Activated gamma-delta T cell treated with Interleukin-2 at 50 U/mL for 16 hours (primary cell): ENCODE measurements around the gene SPTBN5.

Source experiments
- DNase-seq: peaks from one replicate; pipeline ENCODE4 v3.0.0-alpha.2; 2020

The SPTBN5 gene

GRCh38 chr15:41843571-41843970 lies 50.3 kb downstream of the SPTBN5 start:
- DNase-seq = no peak

DNA sequence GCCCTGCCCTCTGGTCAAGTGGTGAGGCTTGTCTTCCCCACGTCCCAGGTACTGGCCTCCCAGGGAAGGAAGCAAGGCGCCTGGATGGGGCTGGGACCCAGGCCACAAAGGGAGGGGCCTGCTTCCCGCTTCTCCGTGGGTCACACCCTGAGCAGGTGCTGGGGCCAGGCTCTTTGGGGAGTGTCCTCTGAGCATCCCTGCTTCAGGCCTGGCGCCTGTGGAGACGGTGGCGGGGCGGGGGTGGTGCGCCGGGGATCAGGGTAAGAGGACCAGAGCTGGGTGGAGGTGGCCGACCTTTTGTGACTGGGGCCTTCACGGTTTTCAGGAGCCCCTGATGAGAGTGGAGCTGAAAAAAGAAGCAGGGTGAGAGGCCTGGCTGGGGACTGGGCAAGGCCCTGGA lies 51.6 kb downstream of the SPTBN5 start:
- DNase-seq = no peak

GRCh38 chr15:41841131-41841530 lies 52.7 kb downstream of the SPTBN5 start:
- no peak for DNase-seq

GRCh38 chr15:41840673-41841072 lies 53.2 kb downstream of the SPTBN5 start:
- DNase-seq = no peak

GRCh38 chr15:41839781-41840491 lies 53.9 kb downstream of the SPTBN5 start:
- no peak for DNase-seq

- no peak for DNase-seq
Observed at GRCh38 chr15:41838400-41838897, 55.4 kb downstream of the SPTBN5 start, which contains the start of gene PLA2G4B. TSS of gene PLA2G4B (plus strand) at chr15:41838847. CDS start at chr15:41838914, 67 bp downstream.

DNA sequence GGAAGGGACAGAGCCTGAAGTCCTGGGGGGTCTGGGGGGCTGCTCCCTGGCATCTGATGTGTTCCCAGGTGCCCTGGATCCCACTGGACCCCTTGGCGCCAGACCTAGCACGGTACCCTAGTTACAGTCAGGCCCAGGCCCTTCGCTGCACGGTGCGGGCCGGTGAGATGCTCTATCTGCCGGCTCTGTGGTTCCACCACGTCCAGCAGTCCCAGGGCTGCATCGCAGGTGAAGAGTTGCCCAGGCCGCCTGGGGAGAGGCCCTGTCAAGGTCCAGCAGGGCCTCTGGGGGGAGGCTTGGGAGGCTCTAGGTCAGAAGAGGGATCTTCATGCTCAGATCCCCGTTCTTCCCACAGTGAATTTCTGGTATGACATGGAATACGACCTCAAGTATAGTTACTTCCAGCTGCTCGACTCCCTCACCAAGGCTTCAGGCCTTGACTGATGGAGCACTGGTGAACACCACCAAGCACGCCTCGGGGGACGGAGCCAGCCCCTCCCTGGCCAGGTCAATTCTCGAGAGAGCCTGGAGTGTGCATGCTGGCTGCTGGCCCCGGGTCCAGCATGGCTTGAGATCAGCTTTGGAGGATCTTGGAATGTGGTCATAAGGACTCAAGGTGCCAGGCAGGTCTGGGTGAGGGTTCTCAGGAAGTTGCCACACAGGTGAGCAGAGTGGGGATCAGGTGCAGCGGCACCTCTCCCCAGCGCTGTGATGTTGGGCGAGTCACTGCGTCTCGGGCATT lies 57.0 kb downstream of the SPTBN5 start:
- no peak for DNase-seq

DNA sequence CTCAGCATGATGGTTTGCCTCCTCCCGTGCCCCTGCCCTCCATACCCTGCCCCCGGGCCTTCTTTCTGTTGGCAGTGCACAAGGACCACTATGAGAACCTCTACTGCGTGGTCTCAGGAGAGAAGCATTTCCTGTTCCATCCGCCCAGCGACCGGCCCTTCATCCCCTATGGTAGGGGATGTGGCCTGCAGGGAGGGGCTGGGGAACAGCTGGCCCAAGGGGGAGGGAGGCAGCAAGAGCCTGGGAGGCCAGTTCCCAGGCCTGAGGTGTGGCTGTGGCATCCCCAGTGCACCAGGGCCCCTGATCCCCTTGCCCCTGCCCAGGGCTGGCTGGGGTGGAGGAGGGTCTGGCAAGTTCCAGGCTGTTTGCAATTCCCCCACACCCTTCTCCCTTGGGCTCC lies 57.8 kb downstream of the SPTBN5 start:
- no peak for DNase-seq

DNA sequence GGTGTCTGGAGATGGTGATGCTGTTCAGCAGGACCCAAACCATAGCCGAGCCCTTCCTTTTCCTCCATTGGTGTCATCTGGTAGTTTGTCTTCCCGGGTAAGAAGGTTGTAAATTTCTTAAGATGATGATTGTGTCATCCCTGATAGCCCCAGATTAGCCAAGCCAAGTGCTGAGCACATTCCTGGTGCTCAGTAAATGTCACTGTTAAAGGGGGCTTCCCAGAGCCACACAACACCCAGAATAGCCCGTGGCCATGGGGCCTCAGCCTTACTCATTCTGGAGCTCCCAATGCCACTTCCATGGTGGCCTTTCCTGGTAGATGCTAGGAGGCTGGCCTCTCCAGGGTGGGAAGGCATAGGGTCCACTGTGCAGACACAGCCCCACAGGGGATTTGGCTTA lies 59.8 kb downstream of the SPTBN5 start:
- DNase-seq = no peak

GRCh38 chr15:41832875-41833274 lies 61.0 kb downstream of the SPTBN5 start:
- no peak for DNase-seq

DNA sequence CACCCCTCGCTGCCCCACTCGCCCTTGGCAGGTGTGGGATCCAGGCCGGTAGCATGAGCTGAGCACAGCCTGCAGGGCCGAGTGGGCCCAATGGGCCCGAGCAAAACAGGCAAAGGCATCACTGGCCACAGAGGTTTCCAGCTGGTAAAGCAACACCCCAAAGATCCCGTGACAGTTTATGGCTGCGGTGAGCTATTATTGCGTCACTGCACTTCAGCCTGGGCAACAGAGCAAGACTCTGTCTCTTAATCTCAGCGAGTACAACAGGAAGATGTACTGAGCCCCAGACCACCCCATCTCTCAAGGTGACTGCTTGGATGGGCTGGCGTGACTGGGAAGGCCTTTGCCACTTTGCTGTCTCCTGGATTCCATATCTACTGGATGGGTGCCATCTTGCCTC lies 61.6 kb downstream of the SPTBN5 start:
- no peak for DNase-seq

- DNase-seq = peak; percentile 50
Observed at GRCh38 chr15:41831291-41831690, 62.6 kb downstream of the SPTBN5 start.

DNA sequence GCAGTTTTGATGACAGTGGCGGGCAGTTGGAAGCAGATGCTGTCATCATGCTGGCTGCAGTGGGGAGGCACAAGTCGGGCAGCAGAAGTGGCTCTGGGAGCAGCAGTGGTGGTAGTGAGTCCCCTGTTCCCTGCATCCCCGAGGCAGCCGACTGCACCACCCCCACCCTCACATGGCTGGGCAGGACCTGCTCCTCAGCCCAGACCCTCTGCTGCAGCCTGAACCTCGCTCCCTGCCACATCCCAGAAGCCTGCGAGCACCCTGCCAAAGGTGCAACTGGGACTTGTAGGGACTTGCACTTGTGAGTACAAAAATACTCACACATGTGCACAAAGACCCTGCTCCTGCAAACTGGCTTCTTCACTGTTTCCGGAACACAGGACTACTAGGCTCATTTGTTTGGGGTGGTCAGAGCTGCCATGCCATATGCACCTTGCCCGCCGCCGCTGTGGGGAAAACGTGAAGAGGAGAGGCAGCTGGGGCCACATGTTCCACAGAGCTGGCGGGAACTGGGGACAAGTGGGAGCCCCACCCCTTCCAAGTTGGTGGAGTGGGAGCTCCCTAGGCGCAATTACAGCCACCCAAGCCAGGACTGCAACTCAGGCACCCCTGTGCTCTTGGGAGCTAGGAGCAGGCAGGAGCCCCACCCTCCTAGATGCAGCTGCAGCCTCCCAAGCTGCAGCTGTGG lies 63.8 kb downstream of the SPTBN5 start:
- no peak for DNase-seq

GRCh38 chr15:41828807-41829141 lies 65.1 kb downstream of the SPTBN5 start:
- DNase-seq = no peak

DNA sequence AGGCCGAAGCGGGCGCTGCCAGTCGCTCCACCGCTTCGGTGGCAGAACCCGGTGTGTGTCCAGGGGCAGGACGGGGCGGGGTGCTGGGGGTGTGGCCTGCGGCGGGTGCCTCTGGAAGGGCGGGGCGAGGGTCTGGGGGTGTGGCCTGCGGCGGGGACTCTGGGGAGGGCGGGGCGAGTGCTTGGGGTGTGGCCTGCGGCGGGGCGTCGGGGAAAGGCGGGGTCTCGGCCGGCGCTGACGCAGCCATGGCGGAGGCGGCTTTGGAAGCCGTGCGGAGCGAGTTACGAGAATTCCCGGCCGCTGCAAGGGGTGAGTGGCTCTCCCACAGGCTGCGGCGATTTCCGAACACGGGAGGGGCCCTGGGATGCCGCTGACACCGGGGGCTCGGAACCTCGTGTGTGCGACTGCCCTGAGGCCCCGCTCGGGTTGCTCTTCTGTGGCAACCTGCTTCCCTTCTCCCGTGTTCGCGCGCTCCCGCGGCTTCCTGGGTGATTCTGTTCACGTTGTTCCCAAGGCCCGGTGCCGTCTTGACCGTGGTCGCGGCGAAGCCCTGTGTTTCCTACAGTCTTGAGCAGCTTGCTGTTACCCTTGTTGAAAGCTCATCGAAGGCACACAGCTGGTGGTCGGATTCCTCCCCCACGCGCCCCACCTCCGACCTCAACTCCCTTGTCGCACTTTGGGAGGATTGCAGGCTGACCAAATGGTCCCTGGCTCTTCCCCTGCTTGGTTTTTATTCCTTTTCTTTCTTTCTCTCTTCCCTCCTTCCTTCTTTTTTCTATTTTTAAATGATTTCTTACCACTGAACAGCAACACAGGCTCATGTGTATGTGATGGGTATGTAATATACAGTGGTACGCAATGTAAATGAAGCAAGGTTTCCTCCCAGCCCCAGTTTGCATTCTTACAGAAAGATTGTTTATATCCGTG lies 65.7 kb downstream of the SPTBN5 start, which contains the start of gene JMJD7:
Gene JMJD7 (plus strand): TSS at position 213 of the 927 bp plus-strand sequence. CDS start 33 bp downstream, at position 246.
- DNase-seq = peak; percentile 97

- peak; percentile 23 for DNase-seq
Observed at GRCh38 chr15:41827290-41827879, 66.5 kb downstream of the SPTBN5 start.

GRCh38 chr15:41825572-41826535 lies 68.0 kb downstream of the SPTBN5 start:
- DNase-seq = no peak

- DNase-seq = no peak
Observed at GRCh38 chr15:41825145-41825544, 68.7 kb downstream of the SPTBN5 start.

GRCh38 chr15:41824062-41824745 lies 69.6 kb downstream of the SPTBN5 start:
- no peak for DNase-seq

DNA sequence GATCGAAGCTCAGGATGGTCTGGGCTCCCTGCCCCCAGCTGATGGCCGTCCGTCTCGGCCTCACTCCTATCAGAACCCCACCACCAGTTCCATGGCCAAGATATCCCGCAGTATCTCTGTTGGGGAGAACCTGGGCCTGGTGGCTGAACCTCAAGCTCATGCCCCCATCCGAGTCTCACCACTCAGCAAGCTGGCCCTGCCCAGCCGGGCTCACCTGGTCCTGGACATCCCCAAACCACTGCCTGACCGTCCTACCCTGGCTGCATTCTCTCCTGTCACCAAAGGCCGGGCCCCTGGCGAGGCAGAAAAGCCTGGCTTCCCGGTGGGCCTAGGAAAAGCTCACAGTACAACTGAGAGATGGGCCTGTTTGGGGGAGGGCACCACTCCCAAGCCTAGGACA lies 70.4 kb downstream of the SPTBN5 start:
- no peak for DNase-seq
